Esophagus squamous epithelium (tissue), 5 donors: ENCODE results near the gene UBE3A. TPM values are rescaled to one million over a fixed set of nuclear protein-coding genes. Genes with fewer than 3 reads are reported as not detected.

ENCODE experiments used
- DNase-seq: peaks from one replicate; lab custom pipeline; 2025; lab: John Stamatoyannopoulos, UW
- H3K27ac ChIP-seq, 4 donors: fragments of 200-600 bp; sonication (generic); one replicate each; pipeline ENCODE4 v1.5.1; 2016 to 2019; ENCODE audit warnings: mild to moderate bottlenecking in 1 of 4
- H3K27me3 ChIP-seq, 4 donors: fragments of 200-600 bp; sonication (generic); 1 replicate in 3 of 4; 2 replicates in 1 of 4; pipeline versions ENCODE4 v1.5.1 to v1.6.0; 2017 to 2021; ENCODE audit warnings: antibody characterized with exemption in 1 of 4
- H3K36me3 ChIP-seq, 3 donors: fragments of 200-600 bp; sonication (generic); one replicate each; pipeline ENCODE4 v1.5.1; 2016 to 2019
- H3K4me1 ChIP-seq, 3 donors: fragments of 200-600 bp; sonication (generic); one replicate each; pipeline ENCODE4 v1.5.1; 2017 to 2019
- H3K4me3 ChIP-seq, 4 donors: fragments of 200-600 bp; sonication (generic); 1 replicate in 3 of 4; 2 replicates in 1 of 4; pipeline ENCODE4 v1.5.1; 2016 to 2019; ENCODE audit warnings: mild to moderate bottlenecking in 2 of 4, moderate library complexity in 1 of 4
- H3K9me3 ChIP-seq, 3 donors: fragments of 200-600 bp; sonication (generic); one replicate each; pipeline ENCODE4 v1.5.1; 2016 to 2019
- POLR2A ChIP-seq, 4 donors: fragments of 450-650 bp; IDR thresholded peaks; one replicate each; pipeline ENCODE4 v1.6.1; 2017; ENCODE audit warnings: antibody characterized with exemption in 4 of 4, mild to moderate bottlenecking in 4 of 4, moderate library complexity in 3 of 4
- WGBS, 2 donors: methylation state at CpG; one replicate each; pipeline ENCODE4 v1.1.5; 2018; 5-methylcytosine and 5-hydroxymethylcytosine counted together
- intact Hi-C: fragments of 100-400 bp; cut with DNase I; formaldehyde crosslinking; loops from one replicate; pipeline ENCODE4 v1.15.0; 2022
- total RNA-seq, 4 donors: library from RNA; depleted of rRNA; stranded (reverse); fragments of >200 nt; gene quantifications; one replicate each; pipeline ENCODE4 v1.1.0, GENCODE V29; 2016
- TF ChIP-seq, protein P1 (sequence below), 6 experiments: fragments of 450-650 bp in 4 of 6; fragments of 200-600 bp in 2 of 6; sonication (generic) in 2 of 6; IDR thresholded peaks; one replicate each; pipeline ENCODE4 v1.5.1; 2016 to 2019; ENCODE audit warnings: antibody characterized with exemption in 6 of 6, mild to moderate bottlenecking in 4 of 6, moderate library complexity in 4 of 6
- donor health status: DM: yes; HTN: yes; CAD: no.

UBE3A gene
- total RNA-seq, 4 donors from 2014 or later = 36.7 to 84.7 (median 47.0) TPM

DNA sequence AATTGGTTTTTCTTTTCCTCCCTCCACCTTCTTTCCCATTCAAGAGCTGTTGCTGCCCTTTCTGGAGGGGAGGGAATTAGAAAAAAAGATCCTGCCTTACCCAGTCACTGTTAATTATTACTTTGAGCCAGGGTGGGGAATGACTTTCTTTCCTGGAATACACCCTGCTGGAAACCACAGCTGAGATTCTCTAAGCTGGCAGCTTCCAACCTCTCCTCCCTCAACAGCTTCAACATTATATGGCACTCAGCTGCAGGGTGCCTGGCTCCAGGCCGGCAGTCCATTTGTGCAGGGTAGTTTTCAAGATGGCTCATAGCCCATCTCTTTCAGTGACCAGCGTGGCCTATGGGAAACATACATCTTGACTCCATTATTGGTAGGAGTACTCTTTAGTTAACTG lies 105.8 kb downstream of the UBE3A start:
- DNase-seq = no peak
- H3K27ac ChIP-seq = no peak overlapping the region
- intact Hi-C loops = no loop called here
- H3K36me3 ChIP-seq = peaks cover 0 to 46% (median 0%) of the 10 kb centered on the region in 3 donors
- H3K27me3 ChIP-seq = no peaks in the 10 kb centered on the region
- TF ChIP-seq POLR2A (IDR thresholded peaks at IDR 0.05) = no peak
- TF ChIP-seq, protein P1, sequence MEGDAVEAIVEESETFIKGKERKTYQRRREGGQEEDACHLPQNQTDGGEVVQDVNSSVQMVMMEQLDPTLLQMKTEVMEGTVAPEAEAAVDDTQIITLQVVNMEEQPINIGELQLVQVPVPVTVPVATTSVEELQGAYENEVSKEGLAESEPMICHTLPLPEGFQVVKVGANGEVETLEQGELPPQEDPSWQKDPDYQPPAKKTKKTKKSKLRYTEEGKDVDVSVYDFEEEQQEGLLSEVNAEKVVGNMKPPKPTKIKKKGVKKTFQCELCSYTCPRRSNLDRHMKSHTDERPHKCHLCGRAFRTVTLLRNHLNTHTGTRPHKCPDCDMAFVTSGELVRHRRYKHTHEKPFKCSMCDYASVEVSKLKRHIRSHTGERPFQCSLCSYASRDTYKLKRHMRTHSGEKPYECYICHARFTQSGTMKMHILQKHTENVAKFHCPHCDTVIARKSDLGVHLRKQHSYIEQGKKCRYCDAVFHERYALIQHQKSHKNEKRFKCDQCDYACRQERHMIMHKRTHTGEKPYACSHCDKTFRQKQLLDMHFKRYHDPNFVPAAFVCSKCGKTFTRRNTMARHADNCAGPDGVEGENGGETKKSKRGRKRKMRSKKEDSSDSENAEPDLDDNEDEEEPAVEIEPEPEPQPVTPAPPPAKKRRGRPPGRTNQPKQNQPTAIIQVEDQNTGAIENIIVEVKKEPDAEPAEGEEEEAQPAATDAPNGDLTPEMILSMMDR (IDR thresholded peaks at IDR 0.05) = no peak
- no peaks in the 10 kb centered on the region for H3K4me1 ChIP-seq
- no peak overlapping the region for H3K4me3 ChIP-seq
- H3K9me3 ChIP-seq = no peaks in the 10 kb centered on the region
- 88 to 93% methylated on average over 2 of the region's 2 CpGs for WGBS, 2 donors

DNA sequence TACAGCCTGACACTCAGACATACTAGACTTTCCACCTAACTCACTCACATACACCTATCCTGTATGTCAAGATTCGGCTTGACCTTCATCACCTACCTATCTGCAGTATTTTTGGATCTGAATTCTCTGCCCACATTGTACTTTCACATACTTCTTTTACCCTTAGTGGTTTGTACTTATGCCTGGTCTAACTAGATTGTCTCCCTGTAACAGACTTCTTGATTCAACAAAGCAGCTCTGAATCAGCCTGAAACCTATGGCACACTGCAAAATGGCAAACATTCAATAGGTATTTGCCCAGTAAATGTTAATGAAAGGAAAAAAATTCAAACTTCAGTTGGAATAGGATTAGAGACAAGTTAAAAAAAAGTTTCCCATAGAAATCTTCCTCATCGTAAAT lies 106.5 kb downstream of the UBE3A start:
- Histone ChIP-seq H3K9me3 (no peaks in the 10 kb centered on the region), H3K4me1 (no peaks in the 10 kb centered on the region), H3K4me3 (no peak overlapping the region), H3K27ac (no peak overlapping the region), H3K27me3 (no peaks in the 10 kb centered on the region), H3K36me3 (peaks cover 0 to 39% (median 0%) of the 10 kb centered on the region in 3 donors)
- intact Hi-C loops = no loop called here
- TF ChIP-seq, protein P1 (IDR thresholded peaks at IDR 0.05) = no peak
- TF ChIP-seq POLR2A (IDR thresholded peaks at IDR 0.05) = no peak
- WGBS, 2 donors = 90 to 92% methylated on average over 2 of the region's 2 CpGs
- DNase-seq = no peak

DNA sequence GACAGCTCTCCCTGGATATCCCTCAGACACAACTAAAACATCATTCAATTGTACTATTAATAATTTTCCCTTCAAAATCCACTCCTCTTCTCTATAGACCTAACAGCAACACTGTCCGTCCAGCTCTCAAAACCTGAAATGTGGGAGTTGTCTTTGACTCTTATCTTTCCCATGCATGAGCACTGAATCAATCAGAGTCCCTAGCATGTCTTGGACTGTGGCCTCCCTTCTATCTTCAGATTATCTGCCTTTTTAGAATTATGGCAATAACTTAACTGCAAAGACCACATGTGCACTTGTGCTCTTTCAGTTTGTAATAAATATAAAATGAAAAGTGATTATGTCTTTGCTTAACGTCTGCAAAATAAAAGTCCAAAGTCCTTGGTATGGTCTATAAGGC lies 107.0 kb downstream of the UBE3A start:
- Histone ChIP-seq H3K4me3 (no peak overlapping the region), H3K4me1 (no peaks in the 10 kb centered on the region), H3K27ac (no peak overlapping the region), H3K27me3 (no peaks in the 10 kb centered on the region), H3K9me3 (no peaks in the 10 kb centered on the region), H3K36me3 (peaks cover 0 to 34% (median 0%) of the 10 kb centered on the region in 3 donors)
- 88 to 90% methylated on average over 2 of the region's 2 CpGs for WGBS, 2 donors
- no peak for TF ChIP-seq POLR2A (IDR thresholded peaks at IDR 0.05)
- TF ChIP-seq, protein P1 (IDR thresholded peaks at IDR 0.05) = no peak
- intact Hi-C loops = no loop called here
- no peak for DNase-seq

DNA sequence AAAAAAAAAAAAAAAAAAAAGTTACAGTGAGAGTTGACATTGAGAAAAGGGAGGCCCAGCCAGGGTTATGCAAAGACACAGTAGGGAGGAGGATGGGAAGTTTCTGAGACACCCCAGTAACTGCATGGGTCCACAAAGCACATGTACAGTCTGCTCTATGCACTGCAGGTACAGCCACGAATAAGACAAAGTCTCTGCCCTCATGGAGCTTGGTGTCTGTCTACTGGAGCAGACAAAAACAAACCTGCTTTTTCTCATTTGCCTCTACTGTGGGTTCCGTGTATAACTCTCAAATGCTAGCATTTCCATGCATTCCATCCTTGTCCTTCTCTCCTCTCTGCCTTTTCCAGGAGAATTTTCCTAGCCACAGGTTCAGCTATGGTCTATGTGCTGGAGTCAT lies 107.4 kb downstream of the UBE3A start:
- Histone ChIP-seq H3K4me1 (no peaks in the 10 kb centered on the region), H3K36me3 (peaks cover 0 to 30% (median 0%) of the 10 kb centered on the region in 3 donors), H3K4me3 (no peak overlapping the region), H3K9me3 (no peaks in the 10 kb centered on the region), H3K27ac (no peak overlapping the region), H3K27me3 (no peaks in the 10 kb centered on the region)
- no peak for TF ChIP-seq POLR2A (IDR thresholded peaks at IDR 0.05)
- TF ChIP-seq, protein P1 (IDR thresholded peaks at IDR 0.05) = no peak
- WGBS, 2 donors = 86 to 92% methylated on average over 2 of the region's 2 CpGs
- DNase-seq = no peak
- intact Hi-C loops = no loop called here

DNA sequence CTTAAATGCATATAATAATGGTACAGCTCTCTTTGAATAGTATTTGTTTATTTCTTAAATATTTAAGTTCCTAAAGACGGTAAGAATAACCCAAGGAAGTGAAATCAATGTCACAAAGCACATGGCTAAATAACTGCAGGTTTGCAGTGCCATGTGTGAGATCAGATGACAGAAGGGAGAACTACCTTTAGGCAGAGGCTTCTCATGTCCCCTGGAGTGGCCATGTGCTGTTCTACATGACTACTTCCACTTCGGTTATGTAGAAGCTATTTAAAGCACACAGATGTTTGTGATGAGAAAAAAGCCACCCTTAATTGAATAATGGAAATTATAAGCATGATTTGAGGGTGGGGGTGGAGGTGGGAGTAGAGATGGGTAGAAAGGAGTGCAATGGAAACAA lies 109.1 kb downstream of the UBE3A start:
- TF ChIP-seq POLR2A (IDR thresholded peaks at IDR 0.05) = no peak
- TF ChIP-seq, protein P1 (IDR thresholded peaks at IDR 0.05) = no peak
- no peaks in the 10 kb centered on the region for H3K9me3 ChIP-seq
- WGBS, 2 donors = 47 to 80% methylated on average over 2 of the region's 2 CpGs
- no peak overlapping the region for H3K4me3 ChIP-seq
- intact Hi-C loops = no loop called here
- H3K4me1 ChIP-seq = no peaks in the 10 kb centered on the region
- H3K27ac ChIP-seq = no peak overlapping the region
- no peaks in the 10 kb centered on the region for H3K27me3 ChIP-seq
- DNase-seq = no peak
- H3K36me3 ChIP-seq = peaks cover 0 to 13% (median 0%) of the 10 kb centered on the region in 3 donors
